Eye (tissue), 1 donor: ENCODE data around the gene CCDC33.
A peak's percentile ranks its signal among the peaks of the same experiment; 100 is the strongest.

Experiments
- DNase-seq: peaks from one replicate; pipeline ENCODE4 v3.0.0-alpha.2; 2015

Gene CCDC33

DNA sequence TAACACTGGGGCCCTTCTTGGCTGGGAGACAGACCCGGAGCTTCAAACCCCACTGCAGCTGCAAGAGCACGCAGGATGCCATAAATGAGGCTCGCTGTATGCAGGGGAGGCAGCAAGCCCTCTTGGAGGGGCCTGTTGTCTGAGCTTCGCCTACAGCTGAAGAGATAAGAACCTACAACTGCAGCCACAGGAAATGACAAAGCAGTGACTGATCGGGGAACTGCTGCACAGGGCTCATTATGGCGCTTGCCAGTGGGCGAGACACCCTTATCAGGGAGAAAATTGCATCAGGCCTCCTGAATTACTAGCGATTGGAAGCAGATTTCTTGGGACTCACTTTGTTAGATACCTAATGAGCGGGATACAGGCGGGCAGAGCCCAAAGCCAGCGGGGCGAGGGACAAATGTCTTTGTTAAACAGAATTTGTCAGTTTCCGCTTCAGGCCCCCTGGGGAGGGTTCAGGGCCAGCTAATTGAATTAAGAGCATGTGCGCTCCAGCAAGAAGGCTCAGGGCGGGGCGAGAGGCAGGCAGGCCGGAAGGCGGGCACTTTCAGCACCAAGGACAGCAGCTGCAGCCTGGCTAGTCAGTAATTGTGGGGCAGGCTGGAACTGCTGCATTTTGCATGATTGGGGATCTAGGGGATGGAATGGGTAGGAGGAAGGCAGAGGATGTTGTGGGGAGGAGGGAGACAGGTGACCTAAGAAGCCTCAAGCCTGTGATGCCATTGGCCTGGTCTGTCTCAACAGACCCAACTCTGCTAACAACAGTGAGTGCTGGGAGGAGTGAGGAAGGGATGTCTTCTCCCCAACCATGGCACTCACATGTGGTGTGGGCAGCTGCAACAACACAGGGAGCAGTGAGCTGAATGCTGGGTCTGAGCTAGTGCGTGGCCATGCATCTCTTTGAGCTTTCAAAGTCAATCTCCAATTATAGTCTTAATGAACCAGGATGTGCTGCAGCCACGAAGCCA is 55.3 kb downstream of the CCDC33 start:
- DNase-seq = peak; percentile 97

- DNase-seq = no peak
Observed at GRCh38 chr15:74293021-74293810, 57.1 kb downstream of the CCDC33 start.

- DNase-seq = no peak
Observed at GRCh38 chr15:74294010-74294409, 57.9 kb downstream of the CCDC33 start.

DNA sequence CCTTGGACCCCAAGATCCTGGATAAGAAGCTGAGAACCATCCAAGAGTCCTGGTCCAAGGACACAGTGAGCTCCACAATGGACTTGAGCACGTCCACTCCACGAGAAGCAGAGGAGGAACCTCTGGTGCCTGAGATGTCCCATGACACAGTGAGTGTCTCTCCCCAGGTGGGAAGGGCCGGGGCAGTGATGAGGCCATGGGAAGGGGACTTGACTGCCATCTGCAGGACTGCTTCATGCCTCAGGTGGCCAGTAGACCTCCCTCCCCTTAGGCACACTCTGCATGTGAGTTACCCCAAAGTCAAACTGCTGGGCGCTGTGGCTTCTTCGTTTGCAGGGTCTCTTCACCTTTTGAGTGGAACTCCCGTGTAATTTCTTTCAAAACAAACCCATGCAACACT is 59.7 kb downstream of the CCDC33 start:
- DNase-seq = no peak

GRCh38 chr15:74297887-74298286 is 61.8 kb downstream of the CCDC33 start:
- DNase-seq = no peak

DNA sequence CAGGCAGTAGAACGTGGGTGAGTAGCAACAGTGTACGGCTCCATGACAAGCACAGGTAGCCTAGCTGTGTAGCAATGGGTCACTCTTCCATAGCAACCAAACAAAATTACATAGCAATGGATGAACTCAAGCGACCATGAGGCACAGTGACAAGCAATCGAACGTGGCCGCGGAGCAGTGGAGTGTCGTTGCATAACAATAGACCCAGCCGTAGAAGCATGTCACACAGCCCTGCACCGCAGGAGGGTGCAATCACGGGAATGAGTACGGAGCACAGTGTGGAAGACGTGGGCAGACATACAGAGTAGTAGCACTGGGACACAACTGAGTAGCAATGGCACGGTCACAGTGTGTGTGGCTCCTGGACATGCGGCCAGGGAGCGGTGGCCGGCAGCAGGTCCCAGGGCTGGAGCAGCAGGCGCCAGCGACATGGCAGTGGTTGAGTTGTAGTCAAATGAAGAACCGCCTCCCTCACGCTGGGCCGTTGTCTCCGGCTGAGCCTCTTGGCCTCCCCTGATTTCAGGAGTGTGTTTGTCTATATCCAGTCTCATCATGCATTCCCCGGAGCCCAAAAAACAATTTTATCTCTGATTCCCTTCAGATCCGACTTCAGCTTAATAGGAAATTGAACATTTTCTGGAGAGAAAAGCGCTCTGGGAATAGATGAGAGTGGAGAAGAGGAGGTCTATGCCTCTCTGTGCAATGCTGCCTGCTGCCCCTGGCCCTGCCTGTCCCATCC is 64.1 kb downstream of the CCDC33 start:
- DNase-seq = peak; percentile 89

- DNase-seq = peak; percentile 62
Observed at GRCh38 chr15:74301583-74302361, 65.6 kb downstream of the CCDC33 start.

- peak; percentile 92 for DNase-seq
Observed at GRCh38 chr15:74302821-74303359, 66.8 kb downstream of the CCDC33 start.

- peak; percentile 66 for DNase-seq
Observed at GRCh38 chr15:74303741-74304309, 67.7 kb downstream of the CCDC33 start.

DNA sequence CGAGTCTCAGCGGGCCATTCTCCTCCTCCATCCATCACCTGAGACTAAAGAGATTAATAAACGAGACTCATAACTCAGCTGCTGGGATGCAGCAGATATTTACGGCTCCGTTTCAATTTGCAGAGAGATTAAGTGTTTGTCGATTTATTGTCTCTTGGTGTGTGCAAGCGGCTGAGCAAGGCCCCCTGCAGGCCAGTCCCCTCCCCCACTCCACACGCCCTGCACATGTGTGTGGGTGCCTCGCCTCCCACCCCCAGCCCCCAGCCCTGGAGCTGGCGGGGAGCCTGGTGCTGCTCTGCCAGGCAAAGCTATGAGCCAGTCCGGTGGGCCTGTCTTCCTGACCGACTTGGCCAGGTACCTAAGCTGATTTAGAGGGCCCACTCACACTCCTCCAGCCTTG is 68.3 kb downstream of the CCDC33 start:
- DNase-seq = peak; percentile 76

- DNase-seq = peak; percentile 34
Observed at GRCh38 chr15:74305687-74306086, 69.6 kb downstream of the CCDC33 start.

DNA sequence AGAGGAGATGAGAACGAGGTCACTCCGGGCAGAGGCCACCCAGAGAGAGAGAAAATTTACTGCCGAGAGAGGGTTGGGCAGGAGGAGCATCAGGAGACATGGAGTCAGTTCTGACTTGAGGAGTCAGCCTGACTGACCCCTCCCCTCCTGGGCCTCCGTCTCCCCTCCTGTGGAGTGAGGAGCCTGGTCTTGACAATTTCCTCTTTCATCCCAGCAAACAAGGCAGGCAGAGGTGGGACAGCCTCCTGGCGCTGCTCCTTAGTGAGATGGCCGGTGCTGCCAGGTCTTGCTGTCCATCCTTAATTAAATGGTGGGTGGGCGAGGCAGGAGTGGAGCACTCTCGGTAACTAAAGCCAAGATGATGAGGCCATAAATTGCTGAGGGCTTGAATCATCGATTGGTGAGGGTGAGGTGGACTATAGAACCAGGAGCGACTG is 70.7 kb downstream of the CCDC33 start:
- DNase-seq = peak; percentile 54

DNA sequence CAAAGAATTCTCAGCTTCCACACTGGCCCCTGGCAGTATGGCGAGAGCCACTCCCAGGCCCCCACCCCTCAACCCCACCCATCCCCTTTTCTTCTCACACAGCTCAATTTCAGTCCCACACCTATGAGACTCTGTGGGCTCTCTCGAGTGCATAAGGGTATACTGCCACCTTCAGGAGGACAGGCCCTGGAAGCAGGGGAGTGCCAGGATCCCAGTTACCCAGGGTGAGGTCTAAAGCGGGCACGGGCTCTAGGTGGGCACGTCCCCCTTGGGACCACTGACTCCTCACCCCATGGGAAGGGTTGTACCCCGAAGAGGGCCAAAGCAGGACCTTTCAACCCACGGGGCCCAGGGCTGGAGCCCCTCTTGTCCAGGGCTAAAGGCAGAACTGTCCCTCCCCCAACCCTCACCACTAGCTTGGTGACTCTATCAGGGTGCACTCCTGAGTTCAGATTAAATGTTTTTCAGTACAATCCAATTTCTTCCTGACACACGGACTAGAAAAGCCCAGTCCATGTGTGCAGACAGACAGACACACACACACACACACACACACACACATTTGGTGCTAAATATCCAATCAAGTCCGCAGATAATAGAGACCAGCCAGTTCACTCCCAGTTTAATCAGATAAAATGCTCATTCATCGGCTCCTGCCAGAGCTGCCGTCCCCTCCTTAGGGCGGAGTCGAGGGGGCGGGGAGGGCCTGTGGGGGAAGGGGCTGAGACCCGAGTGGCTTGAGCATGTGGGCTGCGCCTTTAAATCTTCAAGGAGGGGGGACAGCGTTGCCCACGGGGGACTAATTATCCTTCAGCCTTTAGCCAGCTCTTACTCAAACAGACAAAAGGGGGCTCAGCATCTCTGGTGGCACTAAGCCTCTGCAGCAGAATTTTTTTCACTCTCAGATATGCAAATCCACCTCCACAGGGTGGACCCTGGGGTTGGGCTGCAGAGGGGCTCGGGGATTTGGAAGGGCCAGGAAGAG is 72.0 kb downstream of the CCDC33 start:
- DNase-seq = peak; percentile 95

GRCh38 chr15:74311734-74312444 is 75.8 kb downstream of the CCDC33 start:
- DNase-seq = peak; percentile 72

GRCh38 chr15:74312445-74313007 is 76.4 kb downstream of the CCDC33 start:
- peak; percentile 89 for DNase-seq

- no peak for DNase-seq
Observed at GRCh38 chr15:74313889-74314288, 77.8 kb downstream of the CCDC33 start.

- peak; percentile 29 for DNase-seq
Observed at GRCh38 chr15:74314795-74315438, 78.8 kb downstream of the CCDC33 start.

GRCh38 chr15:74315626-74316025 is 79.5 kb downstream of the CCDC33 start:
- peak; percentile 45 for DNase-seq

GRCh38 chr15:74316141-74316540 is 80.0 kb downstream of the CCDC33 start:
- peak; percentile 85 for DNase-seq
